PFSK-1 (cell line): ENCODE results near the gene TSPAN14.

Experiments used
- POLR2AphosphoS5 ChIP-seq: IDR thresholded peaks from 2 replicates; pipeline ENCODE4 v1.6.1; 2012; ENCODE audit warnings: low read depth, mild to moderate bottlenecking, control low read depth, low read length, moderate library complexity
- SIN3A ChIP-seq: IDR thresholded peaks from 2 replicates; pipeline ENCODE4 v1.6.1; 2012; ENCODE audit warnings: mild to moderate bottlenecking, low read length, moderate library complexity, borderline replicate concordance; ENCODE audit not compliant: insufficient read depth

- 0 out of 2 replicates have a peak, but pooled peaks have one; percentile 15 for TF ChIP-seq SIN3A
- no peak for TF ChIP-seq POLR2AphosphoS5
These were observed 1.6 kb downstream of the TSPAN14 start for GRCh38 chr10:80455461-80456349.
